GM12874 (cell line): ENCODE results near the gene SLC19A1.

Experiments used
- CTCF ChIP-seq: IDR thresholded peaks from 2 replicates; pipeline ENCODE4 v1.5.1; 2011; ENCODE audit warnings: low read depth, mild to moderate bottlenecking, control low read depth, low read length, moderate library complexity; ENCODE audit not compliant: insufficient read depth

SLC19A1 gene

DNA sequence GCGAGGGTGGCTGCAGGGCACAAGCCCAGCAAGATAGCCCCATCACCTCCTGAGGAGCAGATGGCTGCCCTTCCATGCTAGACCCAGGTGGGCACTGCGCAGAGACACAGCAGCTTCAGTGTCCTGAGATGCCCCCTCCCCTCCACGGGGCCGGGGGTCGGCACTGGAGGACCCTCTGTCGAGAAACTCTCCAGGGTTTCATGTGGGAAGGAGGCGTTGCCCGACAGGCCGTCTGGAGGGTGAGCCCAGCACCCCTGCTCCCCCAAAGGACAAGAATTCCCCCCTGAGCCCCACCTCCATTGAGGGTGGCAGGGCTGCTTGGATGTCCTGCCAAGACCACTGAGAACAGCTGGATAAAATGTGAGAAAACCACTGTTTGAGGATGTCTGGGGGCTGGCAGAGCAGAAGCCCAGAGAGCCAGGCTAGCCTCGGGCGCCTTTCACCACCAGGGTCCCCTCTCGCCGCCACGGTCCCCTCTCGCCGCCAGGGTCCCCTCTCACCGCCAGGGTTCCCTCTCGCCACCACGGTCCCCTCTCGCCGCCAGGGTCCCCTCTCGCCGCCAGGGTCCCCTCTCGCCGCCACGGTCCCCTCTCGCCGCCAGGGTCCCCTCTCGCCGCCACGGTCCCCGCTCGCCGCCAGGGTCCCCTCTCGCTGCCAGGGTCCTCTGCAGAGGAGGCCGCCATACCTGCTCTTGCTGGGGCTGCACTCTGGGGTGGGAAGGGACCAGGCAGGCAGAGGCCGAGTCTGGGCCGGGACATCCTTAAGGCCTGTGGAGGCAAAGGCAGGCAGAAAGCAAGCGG, 44.2 kb downstream of the SLC19A1 start:
- no peak for TF ChIP-seq CTCF

GRCh38 chr21:45496968-45497845, 45.0 kb downstream of the SLC19A1 start:
- no peak for TF ChIP-seq CTCF

DNA sequence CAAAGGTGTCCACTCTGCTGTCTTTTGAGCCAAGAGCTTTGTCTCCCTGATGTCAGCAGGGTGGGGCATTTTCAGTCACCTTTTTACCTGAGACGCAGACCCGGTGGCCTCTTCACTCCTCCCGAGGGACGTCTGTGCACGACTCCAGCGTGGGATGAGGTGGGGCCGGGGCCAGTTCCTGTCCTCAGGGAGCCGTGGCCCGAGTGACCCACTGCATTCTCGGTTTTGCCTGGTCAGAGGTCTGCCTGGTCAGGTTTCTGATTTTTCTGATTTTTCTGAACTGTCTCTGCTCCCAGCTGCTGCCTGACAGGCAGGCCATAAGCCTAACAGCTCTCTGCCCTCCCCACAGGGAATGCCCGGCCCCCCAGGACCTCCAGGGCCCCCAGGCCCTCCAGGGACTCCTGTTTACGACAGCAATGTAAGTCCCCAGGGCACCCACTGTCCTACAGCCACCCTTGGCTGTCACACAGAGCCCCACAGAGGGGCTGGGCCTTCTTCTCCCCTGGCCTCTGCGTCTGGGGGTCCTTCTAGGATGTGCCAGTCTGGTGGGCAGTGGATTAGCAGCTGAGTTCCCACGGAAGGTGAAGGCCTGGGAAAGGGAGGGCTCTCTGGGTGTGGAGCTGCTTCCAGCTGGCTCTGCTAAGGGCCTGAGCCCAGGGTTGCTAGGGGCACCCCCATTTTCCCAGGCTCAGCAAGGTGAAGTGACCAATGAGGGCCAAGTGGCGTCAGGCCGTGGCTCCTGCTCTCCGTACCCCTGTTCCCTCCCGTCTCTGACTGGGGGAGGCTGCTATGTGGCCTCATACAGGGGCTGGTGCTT, 45.9 kb downstream of the SLC19A1 start:
- TF ChIP-seq CTCF, result no peak

GRCh38 chr21:45494851-45495680, 47.2 kb downstream of the SLC19A1 start:
- no peak for TF ChIP-seq CTCF

- TF ChIP-seq CTCF, result no peak
Observed at GRCh38 chr21:45494135-45494850, 47.9 kb downstream of the SLC19A1 start.

- no peak for TF ChIP-seq CTCF
Observed at GRCh38 chr21:45493401-45494001, 48.7 kb downstream of the SLC19A1 start.
